ENCODE measurements around the gene ZNF236.
"Not testable (repeated sequence)": the region's sequence is repeated elsewhere in the genome, so short reads cannot be mapped to it uniquely, and the experiment has no call there.

GRCh38 chr18:76811530-76811929 lies 10.8 kb upstream of the ZNF236 start:
- TF ChIP-seq CTCF, POLR2A, POLR2AphosphoS5, EP300 (IDR thresholded peaks at IDR 0.05): not testable (repeated sequence)

Measured in sigmoid colon (tissue), 4 donors.